H4 (cell line): ENCODE results near the gene F2RL3. TPM values are rescaled to one million over a fixed set of nuclear protein-coding genes. Genes with fewer than 3 reads are reported as not detected.
"Not testable (repeated sequence)": the region's sequence is repeated elsewhere in the genome, so short reads cannot be mapped to it uniquely, and the experiment has no call there.

Source experiments
- DNase-seq: peaks from one replicate; pipeline ENCODE4 v3.0.0-alpha.2; 2015; ENCODE audit warnings: low spot score
- total RNA-seq: library from RNA; depleted of rRNA; stranded (reverse); fragments of >200 nt; shearing (Covaris generic); gene quantifications from 2 replicates; pipeline ENCODE4 v1.2.3, GENCODE V29; 2014; rRNA removed

F2RL3 gene
- total RNA-seq, 1 experiment from 2014 or later: 0.21 TPM

GRCh38 chr19:16921766-16922591, 33.2 kb downstream of the F2RL3 start:
- no peak for DNase-seq

- DNase-seq: no peak
Measured at GRCh38 chr19:16922592-16922934, 33.8 kb downstream of the F2RL3 start.

GRCh38 chr19:16922949-16923348, 34.1 kb downstream of the F2RL3 start:
- no peak for DNase-seq

GRCh38 chr19:16927883-16928282, 39.1 kb downstream of the F2RL3 start:
- no peak for DNase-seq

- DNase-seq: no peak
Measured at GRCh38 chr19:16928351-16928750, 39.6 kb downstream of the F2RL3 start.

- DNase-seq: no peak
Measured at GRCh38 chr19:16928916-16929315, 40.1 kb downstream of the F2RL3 start.

- DNase-seq: no peak
Measured at GRCh38 chr19:16930753-16931152, 42.0 kb downstream of the F2RL3 start.

- no peak for DNase-seq
Measured at GRCh38 chr19:16931306-16931705, 42.5 kb downstream of the F2RL3 start.

GRCh38 chr19:16934489-16934888, 45.7 kb downstream of the F2RL3 start:
- DNase-seq: no peak

GRCh38 chr19:16936901-16937300, 48.1 kb downstream of the F2RL3 start:
- DNase-seq: no peak

- not testable (repeated sequence) for DNase-seq
Measured at GRCh38 chr19:16937796-16938195, 49.0 kb downstream of the F2RL3 start.

GRCh38 chr19:16938211-16938610, 49.4 kb downstream of the F2RL3 start:
- DNase-seq: no peak

GRCh38 chr19:16940063-16940462, 51.3 kb downstream of the F2RL3 start:
- DNase-seq: not testable (repeated sequence)

- no peak for DNase-seq
Measured at GRCh38 chr19:16940626-16941025, 51.8 kb downstream of the F2RL3 start.

Other genes with a start within 250 kb of the F2RL3 start
- gene SMIM7, start 228.9 kb upstream of the F2RL3 start, total RNA-seq: 290 and 299 TPM in 2 replicates
- 6.8 and 11.2 TPM in 2 replicates for gene TMEM38A, start 227.9 kb upstream of the F2RL3 start, total RNA-seq
- gene NWD1, start 169.2 kb upstream of the F2RL3 start, total RNA-seq: 0.58 and 0.80 TPM in 2 replicates
- 18.6 and 19.6 TPM in 2 replicates for gene SIN3B, start 59.6 kb upstream of the F2RL3 start, total RNA-seq
- not detected in 2 replicates for gene CPAMD8, start 137.8 kb downstream of the F2RL3 start, total RNA-seq
- 10.6 and 22.8 TPM in 2 replicates for gene HAUS8, start 186.5 kb downstream of the F2RL3 start, total RNA-seq
- 15.1 and 21.0 TPM in 2 replicates for gene MYO9B, start 186.8 kb downstream of the F2RL3 start, total RNA-seq